KMS-11 (cell line): ENCODE data around the gene NFATC1.

Source experiments
- H2AFZ ChIP-seq: fragments of 200-600 bp; sonication (generic); 2 replicates; pipeline ENCODE4 v1.6.1; 2016; ENCODE audit warnings: antibody characterized with exemption, mixed run types, low read depth
- H3K27ac ChIP-seq: fragments of 200-600 bp; sonication (generic); 2 replicates; pipeline ENCODE4 v1.6.1; 2016; ENCODE audit warnings: mild to moderate bottlenecking, mixed run types
- H3K27me3 ChIP-seq: fragments of 200-600 bp; sonication (generic); 2 replicates; pipeline ENCODE4 v1.6.1; 2017; ENCODE audit warnings: mild to moderate bottlenecking, low read depth, mixed run types, moderate library complexity; ENCODE audit not compliant: insufficient read depth
- H3K36me3 ChIP-seq: fragments of 200-600 bp; sonication (generic); 2 replicates; pipeline ENCODE4 v1.6.1; 2017; ENCODE audit warnings: mild to moderate bottlenecking, mixed run types; ENCODE audit not compliant: insufficient read depth
- H3K4me1 ChIP-seq: fragments of 200-600 bp; sonication (generic); 2 replicates; pipeline ENCODE4 v1.6.1; 2016; ENCODE audit warnings: mild to moderate bottlenecking, low read depth, mixed run types; ENCODE audit not compliant: poor library complexity, severe bottlenecking
- H3K4me2 ChIP-seq: fragments of 200-600 bp; sonication (generic); 2 replicates; pipeline ENCODE4 v1.7.0; 2016; ENCODE audit warnings: mild to moderate bottlenecking, mixed run types
- H3K4me3 ChIP-seq: fragments of 200-600 bp; sonication (generic); IDR thresholded peaks from 2 replicates; pipeline ENCODE4 v1.6.1; 2017; ENCODE audit warnings: low read depth, low read length, mixed read lengths; ENCODE audit not compliant: insufficient read depth
- H3K79me2 ChIP-seq: fragments of 200-600 bp; sonication (generic); 2 replicates; pipeline ENCODE4 v1.6.1; 2016; ENCODE audit warnings: low read depth, mixed run types; ENCODE audit not compliant: insufficient read depth
- H3K9ac ChIP-seq: fragments of 200-600 bp; sonication (generic); 2 replicates; pipeline ENCODE4 v1.6.1; 2016; ENCODE audit warnings: mild to moderate bottlenecking, mixed run types
- H4K20me1 ChIP-seq: fragments of 200-600 bp; sonication (generic); 2 replicates; pipeline ENCODE4 v1.6.1; 2016; ENCODE audit warnings: mild to moderate bottlenecking, mixed run types; ENCODE audit not compliant: insufficient read depth
- TF ChIP-seq, protein P1 (sequence below): fragments of 200-600 bp; sonication (generic); conservative IDR thresholded peaks from 2 replicates; pipeline ENCODE4 v1.6.1; 2017; ENCODE audit warnings: low read depth, mild to moderate bottlenecking, antibody characterized with exemption, low read length, moderate library complexity, mixed read lengths

NFATC1 gene

DNA sequence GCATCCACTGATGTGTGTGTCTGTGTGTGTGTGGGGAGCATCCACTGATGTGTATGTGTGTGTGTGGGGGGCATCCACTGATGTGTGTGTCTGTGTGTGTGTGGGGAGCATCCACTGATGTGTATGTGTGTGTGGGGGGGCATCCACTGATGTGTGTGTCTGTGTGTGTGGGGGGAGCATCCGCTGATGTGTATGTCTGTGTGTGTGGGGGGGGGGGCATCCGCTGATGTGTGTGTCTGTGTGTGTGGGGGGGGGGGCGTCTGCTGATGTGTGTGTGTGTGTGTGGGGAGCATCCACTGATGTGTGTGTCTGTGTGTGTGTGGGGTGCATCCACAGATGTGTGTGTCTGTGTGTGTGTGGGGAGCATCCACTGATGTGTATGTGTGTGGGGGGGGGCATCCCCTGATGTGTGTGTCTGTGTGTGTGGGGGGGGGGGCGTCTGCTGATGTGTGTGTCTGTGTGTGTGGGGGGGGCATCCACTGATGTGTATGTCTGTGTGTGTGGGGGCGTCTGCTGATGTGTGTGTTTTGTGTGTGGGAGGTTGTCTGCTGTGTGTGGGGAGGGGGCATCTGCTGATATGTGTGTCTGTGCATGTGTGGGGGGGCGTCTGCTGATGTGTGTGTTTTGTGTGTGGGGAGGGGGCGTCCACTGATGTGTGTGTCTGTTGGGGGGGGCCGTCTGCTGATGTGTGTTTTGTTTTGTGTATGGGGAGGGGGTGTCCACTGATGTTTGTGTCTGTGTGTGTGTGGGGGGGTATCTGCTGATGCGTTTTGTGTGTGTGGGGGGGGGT, 125.9 kb downstream of the NFATC1 start:
- Histone ChIP-seq H3K9ac (no peak overlapping the region), H3K36me3 (no peaks in the 10 kb centered on the region), H3K27me3 (no peaks in the 10 kb centered on the region), H3K27ac (no peak overlapping the region), H3K4me3 (no peak overlapping the region), H4K20me1 (no peaks in the 10 kb centered on the region), H3K79me2 (no peaks in the 10 kb centered on the region), H3K4me2 (no peak overlapping the region), H2AFZ (no peak overlapping the region), H3K4me1 (no peaks in the 10 kb centered on the region)
- TF ChIP-seq, protein P1, sequence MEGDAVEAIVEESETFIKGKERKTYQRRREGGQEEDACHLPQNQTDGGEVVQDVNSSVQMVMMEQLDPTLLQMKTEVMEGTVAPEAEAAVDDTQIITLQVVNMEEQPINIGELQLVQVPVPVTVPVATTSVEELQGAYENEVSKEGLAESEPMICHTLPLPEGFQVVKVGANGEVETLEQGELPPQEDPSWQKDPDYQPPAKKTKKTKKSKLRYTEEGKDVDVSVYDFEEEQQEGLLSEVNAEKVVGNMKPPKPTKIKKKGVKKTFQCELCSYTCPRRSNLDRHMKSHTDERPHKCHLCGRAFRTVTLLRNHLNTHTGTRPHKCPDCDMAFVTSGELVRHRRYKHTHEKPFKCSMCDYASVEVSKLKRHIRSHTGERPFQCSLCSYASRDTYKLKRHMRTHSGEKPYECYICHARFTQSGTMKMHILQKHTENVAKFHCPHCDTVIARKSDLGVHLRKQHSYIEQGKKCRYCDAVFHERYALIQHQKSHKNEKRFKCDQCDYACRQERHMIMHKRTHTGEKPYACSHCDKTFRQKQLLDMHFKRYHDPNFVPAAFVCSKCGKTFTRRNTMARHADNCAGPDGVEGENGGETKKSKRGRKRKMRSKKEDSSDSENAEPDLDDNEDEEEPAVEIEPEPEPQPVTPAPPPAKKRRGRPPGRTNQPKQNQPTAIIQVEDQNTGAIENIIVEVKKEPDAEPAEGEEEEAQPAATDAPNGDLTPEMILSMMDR, result no peak

DNA sequence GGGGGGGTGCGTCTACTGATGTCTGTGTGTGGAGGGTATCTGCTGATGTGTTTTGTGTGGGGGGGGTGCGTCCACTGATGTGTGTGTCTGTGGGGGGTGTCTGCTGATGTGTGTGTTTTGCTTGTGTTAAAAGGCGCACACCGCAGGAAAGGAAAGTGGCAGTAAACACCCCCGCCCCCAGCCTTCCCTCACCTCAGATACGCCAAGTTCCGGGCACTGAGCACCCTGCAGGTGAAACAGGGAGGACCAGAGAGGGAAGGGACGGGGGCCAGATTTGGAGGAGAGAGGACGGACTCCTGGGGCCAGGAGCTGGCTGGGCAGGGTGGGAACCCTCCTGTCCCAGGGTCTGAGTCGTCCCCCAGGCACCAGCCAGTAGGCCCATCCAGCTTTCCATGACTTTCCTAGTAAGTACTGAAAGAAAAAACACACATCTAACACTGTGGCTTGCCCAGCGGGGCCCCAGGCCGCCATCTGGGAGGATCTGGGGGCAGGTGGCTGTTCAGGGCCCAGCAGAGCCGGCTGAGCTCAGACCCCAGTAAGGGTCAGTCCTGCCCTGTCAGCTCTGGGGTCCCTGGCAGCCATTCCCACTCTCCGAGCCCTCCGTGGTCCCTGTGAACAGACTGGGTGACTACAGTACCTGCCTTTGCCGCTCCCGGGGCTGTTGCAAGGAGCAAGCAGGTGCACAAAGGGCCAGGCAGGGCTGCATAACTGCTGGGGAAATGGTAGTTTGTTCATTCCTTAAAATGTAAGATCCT, 126.9 kb downstream of the NFATC1 start:
- Histone ChIP-seq H3K27me3 (no peaks in the 10 kb centered on the region), H3K4me3 (no peak overlapping the region), H3K36me3 (no peaks in the 10 kb centered on the region), H3K27ac (no peak overlapping the region), H3K79me2 (no peaks in the 10 kb centered on the region), H3K4me1 (no peaks in the 10 kb centered on the region), H2AFZ (no peak overlapping the region), H3K9ac (no peak overlapping the region), H3K4me2 (no peak overlapping the region), H4K20me1 (no peaks in the 10 kb centered on the region)
- TF ChIP-seq, protein P1, result no peak

GRCh38 chr18:79523206-79523735, 127.5 kb downstream of the NFATC1 start:
- H3K36me3 ChIP-seq, result no peaks in the 10 kb centered on the region
- TF ChIP-seq, protein P1, result no peak
- no peak overlapping the region for H3K4me3 ChIP-seq
- H4K20me1 ChIP-seq, result no peaks in the 10 kb centered on the region
- no peak overlapping the region for H3K9ac ChIP-seq
- H3K27ac ChIP-seq, result no peak overlapping the region
- H3K4me2 ChIP-seq, result no peak overlapping the region
- no peaks in the 10 kb centered on the region for H3K79me2 ChIP-seq
- no peaks in the 10 kb centered on the region for H3K27me3 ChIP-seq
- H2AFZ ChIP-seq, result no peak overlapping the region
- no peaks in the 10 kb centered on the region for H3K4me1 ChIP-seq

- Histone ChIP-seq H4K20me1 (no peaks in the 10 kb centered on the region), H3K4me2 (no peak overlapping the region), H3K9ac (no peak overlapping the region), H3K27me3 (no peaks in the 10 kb centered on the region), H3K27ac (no peak overlapping the region), H3K4me1 (no peaks in the 10 kb centered on the region), H3K79me2 (no peaks in the 10 kb centered on the region), H3K4me3 (no peak overlapping the region), H3K36me3 (no peaks in the 10 kb centered on the region), H2AFZ (no peak overlapping the region)
- TF ChIP-seq, protein P1, result no peak
Observed at GRCh38 chr18:79523736-79524180, 128.0 kb downstream of the NFATC1 start.
